HEK293 (cell line): ENCODE data around the gene IFT122.
A peak's percentile ranks its signal among the peaks of the same experiment; 100 is the strongest.

Experiments used
- KLF16 ChIP-seq: fragments of 450-650 bp; formaldehyde crosslinking; IDR thresholded peaks from 2 replicates; pipeline ENCODE4 v1.5.1; 2017; ENCODE audit warnings: missing biosample characterization, missing genetic modification characterization
- KLF17 ChIP-seq: fragments of 450-650 bp; formaldehyde crosslinking; IDR thresholded peaks from 2 replicates; pipeline ENCODE4 v1.5.1; 2016; ENCODE audit warnings: missing biosample characterization, missing genetic modification characterization
- MEIS1 ChIP-seq: sonication (generic); formaldehyde crosslinking; IDR thresholded peaks from 2 replicates; pipeline ENCODE4 v1.8.1; 2022; ENCODE audit warnings: missing genetic modification reagents, mild to moderate bottlenecking, borderline replicate concordance
- MYNN ChIP-seq: fragments of 450-650 bp; formaldehyde crosslinking; IDR thresholded peaks from 2 replicates; pipeline ENCODE4 v1.5.1; 2016; ENCODE audit warnings: missing biosample characterization, missing genetic modification characterization, borderline replicate concordance
- OSR2 ChIP-seq: fragments of 450-650 bp; formaldehyde crosslinking; IDR thresholded peaks from 2 replicates; pipeline ENCODE4 v1.5.1; 2016; ENCODE audit warnings: missing biosample characterization, missing genetic modification characterization
- SALL2 ChIP-seq: fragments of 450-650 bp; formaldehyde crosslinking; IDR thresholded peaks from 2 replicates; pipeline ENCODE4 v1.5.0; 2017; ENCODE audit warnings: missing biosample characterization, mild to moderate bottlenecking, missing genetic modification characterization, borderline replicate concordance
- SP3 ChIP-seq: fragments of 450-650 bp; formaldehyde crosslinking; IDR thresholded peaks from 2 replicates; pipeline ENCODE4 v1.5.1; 2016; ENCODE audit warnings: missing biosample characterization, missing genetic modification characterization
- TRIM28 ChIP-seq: IDR thresholded peaks from 2 replicates; pipeline ENCODE4 v1.6.1; 2011; ENCODE audit warnings: low read length, control low read depth, borderline replicate concordance
- YY2 ChIP-seq: fragments of 450-650 bp; formaldehyde crosslinking; IDR thresholded peaks from 2 replicates; pipeline ENCODE4 v1.5.1; 2016; ENCODE audit warnings: missing biosample characterization, missing genetic modification characterization
- ZBTB17 ChIP-seq: fragments of 450-650 bp; formaldehyde crosslinking; IDR thresholded peaks from 2 replicates; pipeline ENCODE4 v1.5.1; 2016; ENCODE audit warnings: missing biosample characterization, missing genetic modification characterization
- ZBTB8A ChIP-seq: fragments of 450-650 bp; formaldehyde crosslinking; IDR thresholded peaks from 2 replicates; pipeline ENCODE4 v1.5.1; 2016; ENCODE audit warnings: missing biosample characterization, missing genetic modification characterization
- ZEB2 ChIP-seq: fragments of 450-650 bp; formaldehyde crosslinking; IDR thresholded peaks from 2 replicates; pipeline ENCODE4 v1.5.1; 2016; ENCODE audit warnings: missing biosample characterization, missing genetic modification characterization
- ZFHX2 ChIP-seq: fragments of 450-650 bp; formaldehyde crosslinking; conservative IDR thresholded peaks from 2 replicates; pipeline ENCODE4 v1.5.1; 2016; ENCODE audit warnings: missing biosample characterization, missing genetic modification characterization
- ZFP3 ChIP-seq: fragments of 450-650 bp; formaldehyde crosslinking; IDR thresholded peaks from 2 replicates; pipeline ENCODE4 v1.5.1; 2016; ENCODE audit warnings: low read depth, missing biosample characterization, missing genetic modification characterization
- ZFP69B ChIP-seq: fragments of 450-650 bp; formaldehyde crosslinking; IDR thresholded peaks from 2 replicates; pipeline ENCODE4 v1.5.1; 2016; ENCODE audit warnings: missing biosample characterization, missing genetic modification characterization
- ZNF2 ChIP-seq: fragments of 450-650 bp; formaldehyde crosslinking; IDR thresholded peaks from 2 replicates; pipeline ENCODE4 v1.5.1; 2016; ENCODE audit warnings: missing biosample characterization, missing genetic modification characterization
- ZNF214 ChIP-seq: fragments of 450-650 bp; formaldehyde crosslinking; IDR thresholded peaks from 2 replicates; pipeline ENCODE4 v1.5.1; 2017; ENCODE audit warnings: missing biosample characterization, mild to moderate bottlenecking, missing genetic modification characterization, borderline replicate concordance
- ZNF248 ChIP-seq: fragments of 450-650 bp; formaldehyde crosslinking; IDR thresholded peaks from 2 replicates; pipeline ENCODE4 v1.5.1; 2017; ENCODE audit warnings: missing biosample characterization, missing genetic modification characterization
- ZNF266 ChIP-seq: fragments of 450-650 bp; formaldehyde crosslinking; IDR thresholded peaks from 2 replicates; pipeline ENCODE4 v1.5.1; 2016; ENCODE audit warnings: missing biosample characterization, missing genetic modification characterization, low read depth
- ZNF302 ChIP-seq: fragments of 450-650 bp; formaldehyde crosslinking; IDR thresholded peaks from 2 replicates; pipeline ENCODE4 v1.5.1; 2016; ENCODE audit warnings: missing biosample characterization, missing genetic modification characterization, low read depth
- ZNF324 ChIP-seq: fragments of 450-650 bp; formaldehyde crosslinking; IDR thresholded peaks from 2 replicates; pipeline ENCODE4 v1.5.1; 2016; ENCODE audit warnings: missing biosample characterization, missing genetic modification characterization
- ZNF366 ChIP-seq: fragments of 450-650 bp; formaldehyde crosslinking; conservative IDR thresholded peaks from 2 replicates; pipeline ENCODE4 v1.5.1; 2016; ENCODE audit warnings: missing biosample characterization, missing genetic modification characterization
- ZNF37A ChIP-seq: fragments of 450-650 bp; IDR thresholded peaks from 2 replicates; pipeline ENCODE4 v1.5.1; 2018; ENCODE audit warnings: missing biosample characterization, missing genetic modification characterization
- ZNF391 ChIP-seq: fragments of 450-650 bp; formaldehyde crosslinking; IDR thresholded peaks from 2 replicates; pipeline ENCODE4 v1.5.1; 2016; ENCODE audit warnings: low read depth, missing biosample characterization, missing genetic modification characterization, borderline replicate concordance
- ZNF394 ChIP-seq: fragments of 450-650 bp; formaldehyde crosslinking; IDR thresholded peaks from 2 replicates; pipeline ENCODE4 v1.5.1; 2016; ENCODE audit warnings: missing biosample characterization, missing genetic modification characterization, mild to moderate bottlenecking, moderate library complexity, borderline replicate concordance
- ZNF398 ChIP-seq: fragments of 450-650 bp; formaldehyde crosslinking; IDR thresholded peaks from 2 replicates; pipeline ENCODE4 v1.5.1; 2017; ENCODE audit warnings: missing biosample characterization, missing genetic modification characterization
- ZNF510 ChIP-seq: fragments of 450-650 bp; formaldehyde crosslinking; IDR thresholded peaks from 2 replicates; pipeline ENCODE4 v1.5.1; 2018; ENCODE audit warnings: mild to moderate bottlenecking, missing genetic modification characterization, missing biosample characterization; ENCODE audit not compliant: insufficient replicate concordance
- ZNF555 ChIP-seq: fragments of 450-650 bp; formaldehyde crosslinking; conservative IDR thresholded peaks from 2 replicates; pipeline ENCODE4 v1.5.1; 2017; ENCODE audit warnings: missing biosample characterization, mild to moderate bottlenecking, missing genetic modification characterization, inconsistent platforms
- ZNF580 ChIP-seq: fragments of 450-650 bp; formaldehyde crosslinking; IDR thresholded peaks from 2 replicates; pipeline ENCODE4 v1.5.1; 2016; ENCODE audit warnings: missing biosample characterization, missing genetic modification characterization
- ZNF629 ChIP-seq: fragments of 450-650 bp; formaldehyde crosslinking; IDR thresholded peaks from 2 replicates; pipeline ENCODE4 v1.5.1; 2017; ENCODE audit warnings: missing biosample characterization, missing genetic modification characterization
- ZNF768 ChIP-seq: fragments of 450-650 bp; formaldehyde crosslinking; IDR thresholded peaks from 2 replicates; pipeline ENCODE4 v1.5.1; 2018; ENCODE audit warnings: missing biosample characterization, mild to moderate bottlenecking, missing genetic modification characterization
- ZNF785 ChIP-seq: fragments of 450-650 bp; formaldehyde crosslinking; IDR thresholded peaks from 2 replicates; pipeline ENCODE4 v1.5.1; 2016; ENCODE audit warnings: missing biosample characterization, missing genetic modification characterization
- ZSCAN23 ChIP-seq: fragments of 450-650 bp; formaldehyde crosslinking; IDR thresholded peaks from 2 replicates; pipeline ENCODE4 v1.5.1; 2016; ENCODE audit warnings: missing biosample characterization, missing genetic modification characterization
- ZSCAN5A ChIP-seq: fragments of 450-650 bp; formaldehyde crosslinking; IDR thresholded peaks from 2 replicates; pipeline ENCODE4 v1.5.1; 2016; ENCODE audit warnings: missing biosample characterization, missing genetic modification characterization

Gene IFT122

GRCh38 chr3:129439817-129440617, at the start of gene IFT122, which contains the start of gene MBD4 (continued):
- TF ChIP-seq KLF17 (tag by site-specific recombination) (peak; percentile 65), SALL2 (no peak), ZNF785 (0 out of 2 replicates have a peak, but pooled peaks have one; percentile 22), ZSCAN23 (0 out of 2 replicates have a peak, but pooled peaks have one; percentile 75), ZFHX2 (tag by site-specific recombination) (peak; percentile 61), ZBTB17 (tag by site-specific recombination) (peak; percentile 83), ZNF510 (peak; percentile 7), ZBTB8A (tag by site-specific recombination) (0 out of 2 replicates have a peak, but pooled peaks have one; percentile 9), ZNF2 (peak; percentile 86), ZFP69B (tag by site-specific recombination) (peak; percentile 55; the same call in 1 of the 2 replicates), ZNF768 (tag by site-specific recombination) (no peak), ZNF555 (tag by site-specific recombination) (no peak), ZNF580 (tag by site-specific recombination) (peak; percentile 41; the same call in 1 of the 2 replicates), ZNF214 (tag by site-specific recombination) (no peak), TRIM28 (peak; percentile 49; the same call in 1 of the 2 replicates), ZSCAN5A (peak; percentile 68; the same call in 1 of the 2 replicates), YY2 (tag by site-specific recombination) (peak; percentile 73), ZNF629 (tag by site-specific recombination) (peak; percentile 76), SP3 (tag by site-specific recombination) (peak; percentile 92), OSR2 (peak; percentile 65; the same call in 1 of the 2 replicates), ZNF248 (tag by site-specific recombination) (no peak), MYNN (no peak), ZNF324 (tag by site-specific recombination) (peak; percentile 71), ZEB2 (tag by site-specific recombination) (peak; percentile 48; the same call in 1 of the 2 replicates), KLF16 (tag by site-specific recombination) (peak; percentile 82), ZNF394 (tag by site-specific recombination) (peak; percentile 67), ZNF398 (tag by site-specific recombination) (peak; percentile 21; the same call in 1 of the 2 replicates), ZFP3 (tag by site-specific recombination) (no peak), MEIS1 (CRISPR knock-in tag) (no peak), ZNF37A (no peak), ZNF366 (tag by site-specific recombination) (peak; percentile 54), ZNF302 (tag by site-specific recombination) (no peak), ZNF266 (tag by site-specific recombination) (no peak), ZNF391 (tag by site-specific recombination) (peak; percentile 73; the same call in 1 of the 2 replicates)
